Pons (tissue), 1 donor: ENCODE measurements around the gene FLOT1.

Experiments used
- DNase-seq: peaks from one replicate; pipeline ENCODE4 v3.0.0-alpha.2; 2016; ENCODE audit warnings: low spot score

FLOT1 gene

GRCh38 chr6:30700340-30700739 is 42.1 kb downstream of the FLOT1 start:
- no peak for DNase-seq

GRCh38 chr6:30696432-30696831 is 46.1 kb downstream of the FLOT1 start:
- DNase-seq = no peak

GRCh38 chr6:30691208-30691847 is 51.2 kb downstream of the FLOT1 start:
- DNase-seq = no peak

- peak; percentile 84 for DNase-seq
These were observed 51.9 kb downstream of the FLOT1 start, which contains the start of gene NRM for GRCh38 chr6:30690403-30691207. Gene NRM (minus strand): TSS chr6:30690984. CDS start chr6:30690974, 10 bp downstream.

GRCh38 chr6:30689985-30690384 is 52.5 kb downstream of the FLOT1 start:
- no peak for DNase-seq

GRCh38 chr6:30689022-30689865 is 53.2 kb downstream of the FLOT1 start:
- no peak for DNase-seq

GRCh38 chr6:30688569-30688968 is 53.9 kb downstream of the FLOT1 start:
- DNase-seq = no peak

- DNase-seq = no peak
These were observed 54.6 kb downstream of the FLOT1 start for GRCh38 chr6:30687659-30688431.

GRCh38 chr6:30686908-30687658 is 55.4 kb downstream of the FLOT1 start:
- peak; percentile 50 for DNase-seq

- DNase-seq = peak; percentile 32
These were observed 56.2 kb downstream of the FLOT1 start, which contains the start of gene PPP1R18 for GRCh38 chr6:30686009-30686907. Gene PPP1R18 (minus strand): TSS chr6:30686645. CDS start chr6:30686018, 627 bp downstream.

- no peak for DNase-seq
These were observed 57.1 kb downstream of the FLOT1 start for GRCh38 chr6:30685157-30686008.

GRCh38 chr6:30684386-30685156 is 57.9 kb downstream of the FLOT1 start:
- peak; percentile 32 for DNase-seq

- no peak for DNase-seq
These were observed 58.5 kb downstream of the FLOT1 start for GRCh38 chr6:30683980-30684338.

GRCh38 chr6:30683183-30683979 is 59.1 kb downstream of the FLOT1 start:
- peak; percentile 23 for DNase-seq

- peak; percentile 76 for DNase-seq
These were observed 60.1 kb downstream of the FLOT1 start for GRCh38 chr6:30682143-30683117.

GRCh38 chr6:30681766-30682142 is 60.7 kb downstream of the FLOT1 start:
- no peak for DNase-seq
